ENCODE results near the gene KIAA1671. TPM values are rescaled to one million over a fixed set of nuclear protein-coding genes. Genes with fewer than 3 reads are reported as not detected.

KIAA1671 gene
- polyA plus RNA-seq, 1 donor from 2014 or later, result 3.0 TPM

GRCh38 chr22:25098445-25099081 lies 146.0 kb downstream of the KIAA1671 start:
- no peaks in the 10 kb centered on the region for H3K79me2 ChIP-seq (replicated peaks; ENCODE audit: insufficient read depth, low read length)
- H3K9me3 ChIP-seq (ENCODE audit: low read length), result no peaks in the 10 kb centered on the region
- no peak overlapping the region for H3K27ac ChIP-seq (ENCODE audit: low read length)
- no peaks in the 10 kb centered on the region for H3K27me3 ChIP-seq (ENCODE audit: insufficient read depth, low read depth, low read length)
- no peaks in the 10 kb centered on the region for H3F3A ChIP-seq (ENCODE audit: insufficient read depth, low read length, poor library complexity, severe bottlenecking)
- H4K20me1 ChIP-seq (ENCODE audit: insufficient read depth), result no peaks in the 10 kb centered on the region
- H3K9ac ChIP-seq (ENCODE audit: low read length), result no peak overlapping the region
- no peaks in the 10 kb centered on the region for H3K9me2 ChIP-seq (ENCODE audit: insufficient read depth, low read length)
- no peak overlapping the region for H2AFZ ChIP-seq (ENCODE audit: low read depth, low read length)
- no peak for TF ChIP-seq RAD21 (conservative IDR thresholded peaks at IDR 0.05)
- no peak for TF ChIP-seq EP300 (conservative IDR thresholded peaks at IDR 0.05; ENCODE audit: poor library complexity, severe bottlenecking)
- no peak for TF ChIP-seq SMC3 (conservative IDR thresholded peaks at IDR 0.05; ENCODE audit: poor library complexity)
- TF ChIP-seq MXI1 (conservative IDR thresholded peaks at IDR 0.05; ENCODE audit: poor library complexity, severe bottlenecking), result no peak
- TF ChIP-seq TAF1 (IDR thresholded peaks at IDR 0.05; ENCODE audit: low read depth), result no peak
- no peak overlapping the region for H3K4me3 ChIP-seq (ENCODE audit: low read length)
- H3K36me3 ChIP-seq (ENCODE audit: insufficient read depth, low read length), result no peaks in the 10 kb centered on the region
- no peak overlapping the region for H3K4me2 ChIP-seq (ENCODE audit: low read length)

GRCh38 chr22:25099202-25099601 lies 146.7 kb downstream of the KIAA1671 start:
- H3K9ac ChIP-seq (ENCODE audit: low read length), result no peak overlapping the region
- no peaks in the 10 kb centered on the region for H3K36me3 ChIP-seq (ENCODE audit: insufficient read depth, low read length)
- H3K79me2 ChIP-seq (replicated peaks; ENCODE audit: insufficient read depth, low read length), result no peaks in the 10 kb centered on the region
- no peak overlapping the region for H2AFZ ChIP-seq (ENCODE audit: low read depth, low read length)
- no peaks in the 10 kb centered on the region for H3K27me3 ChIP-seq (ENCODE audit: insufficient read depth, low read depth, low read length)
- H3F3A ChIP-seq (ENCODE audit: insufficient read depth, low read length, poor library complexity, severe bottlenecking), result no peaks in the 10 kb centered on the region
- H3K4me2 ChIP-seq (ENCODE audit: low read length), result no peak overlapping the region
- no peaks in the 10 kb centered on the region for H4K20me1 ChIP-seq (ENCODE audit: insufficient read depth)
- TF ChIP-seq EP300 (conservative IDR thresholded peaks at IDR 0.05; ENCODE audit: poor library complexity, severe bottlenecking) (no peak), TAF1 (IDR thresholded peaks at IDR 0.05; ENCODE audit: low read depth) (no peak), POLR2AphosphoS5 (IDR thresholded peaks at IDR 0.05) (no peak), SMC3 (conservative IDR thresholded peaks at IDR 0.05; ENCODE audit: poor library complexity) (no peak), MXI1 (conservative IDR thresholded peaks at IDR 0.05; ENCODE audit: poor library complexity, severe bottlenecking) (no peak), REST (IDR thresholded peaks at IDR 0.05; ENCODE audit: borderline replicate concordance) (no peak), RAD21 (conservative IDR thresholded peaks at IDR 0.05) (no peak), EZH2 (IDR thresholded peaks at IDR 0.05; ENCODE audit: borderline replicate concordance, insufficient read depth, low read length, poor library complexity, severe bottlenecking) (no peak), CTCF (IDR thresholded peaks at IDR 0.05; ENCODE audit: poor library complexity, severe bottlenecking) (no peak)
- H3K4me3 ChIP-seq (ENCODE audit: low read length), result no peak overlapping the region
- no peaks in the 10 kb centered on the region for H3K9me2 ChIP-seq (ENCODE audit: insufficient read depth, low read length)
- no peaks in the 10 kb centered on the region for H3K9me3 ChIP-seq (ENCODE audit: low read length)
- no peak overlapping the region for H3K27ac ChIP-seq (ENCODE audit: low read length)
